Astrocyte of the cerebellum (primary cell): Measurements from ENCODE around the gene LGR4.
A peak's percentile ranks its signal among the peaks of the same experiment; 100 is the strongest.

Source experiments
- DNase-seq: peaks from one replicate; pipeline ENCODE4 v3.0.0-alpha.2; 2011; ENCODE audit warnings: low read depth
- H3K4me3 ChIP-seq: 2 replicates; pipeline ENCODE4 v1.5.1; 2011; ENCODE audit warnings: mild to moderate bottlenecking, low read depth, low read length, moderate library complexity
- in situ Hi-C: cut with HindIII; loops from 2 replicates; pipeline ENCODE4 v1.10.0; 2017; ENCODE audit warnings: low sequenced_read_pairs
- TF ChIP-seq, protein P1 (sequence below): IDR thresholded peaks from 2 replicates; pipeline ENCODE4 v1.5.1; 2012; ENCODE audit warnings: low read length, low read depth, moderate library complexity, mild to moderate bottlenecking; ENCODE audit errors: missing control alignments

LGR4 gene

GRCh38 chr11:27370374-27370773 lies 102.2 kb downstream of the LGR4 start:
- TF ChIP-seq, protein P1, sequence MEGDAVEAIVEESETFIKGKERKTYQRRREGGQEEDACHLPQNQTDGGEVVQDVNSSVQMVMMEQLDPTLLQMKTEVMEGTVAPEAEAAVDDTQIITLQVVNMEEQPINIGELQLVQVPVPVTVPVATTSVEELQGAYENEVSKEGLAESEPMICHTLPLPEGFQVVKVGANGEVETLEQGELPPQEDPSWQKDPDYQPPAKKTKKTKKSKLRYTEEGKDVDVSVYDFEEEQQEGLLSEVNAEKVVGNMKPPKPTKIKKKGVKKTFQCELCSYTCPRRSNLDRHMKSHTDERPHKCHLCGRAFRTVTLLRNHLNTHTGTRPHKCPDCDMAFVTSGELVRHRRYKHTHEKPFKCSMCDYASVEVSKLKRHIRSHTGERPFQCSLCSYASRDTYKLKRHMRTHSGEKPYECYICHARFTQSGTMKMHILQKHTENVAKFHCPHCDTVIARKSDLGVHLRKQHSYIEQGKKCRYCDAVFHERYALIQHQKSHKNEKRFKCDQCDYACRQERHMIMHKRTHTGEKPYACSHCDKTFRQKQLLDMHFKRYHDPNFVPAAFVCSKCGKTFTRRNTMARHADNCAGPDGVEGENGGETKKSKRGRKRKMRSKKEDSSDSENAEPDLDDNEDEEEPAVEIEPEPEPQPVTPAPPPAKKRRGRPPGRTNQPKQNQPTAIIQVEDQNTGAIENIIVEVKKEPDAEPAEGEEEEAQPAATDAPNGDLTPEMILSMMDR, result no peak
- H3K4me3 ChIP-seq, result no peak overlapping the region
- in situ Hi-C loops, result no loop called here
- no peak for DNase-seq

DNA sequence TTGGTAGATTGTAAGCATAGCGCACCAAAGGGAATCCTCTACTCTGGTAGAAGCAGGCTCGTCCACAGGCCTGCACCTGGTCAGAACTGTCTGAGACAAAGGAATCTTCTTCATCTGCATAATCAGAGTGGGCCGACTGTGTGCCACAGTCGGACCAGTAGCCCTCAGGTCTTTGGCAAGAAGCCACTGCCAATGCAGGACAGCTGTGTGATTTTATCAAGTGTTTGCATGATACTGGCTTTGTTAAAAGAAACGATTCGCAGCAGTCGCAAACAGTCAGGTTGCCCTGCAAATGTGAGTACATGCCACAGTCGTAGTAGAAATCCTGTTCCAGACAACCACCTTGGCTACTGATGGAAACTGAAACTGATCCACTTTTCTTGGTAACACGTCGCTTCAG lies 104.7 kb downstream of the LGR4 start:
- H3K4me3 ChIP-seq, result no peak overlapping the region
- no peak for DNase-seq
- in situ Hi-C loops, result no loop called here
- TF ChIP-seq, protein P1, result no peak

DNA sequence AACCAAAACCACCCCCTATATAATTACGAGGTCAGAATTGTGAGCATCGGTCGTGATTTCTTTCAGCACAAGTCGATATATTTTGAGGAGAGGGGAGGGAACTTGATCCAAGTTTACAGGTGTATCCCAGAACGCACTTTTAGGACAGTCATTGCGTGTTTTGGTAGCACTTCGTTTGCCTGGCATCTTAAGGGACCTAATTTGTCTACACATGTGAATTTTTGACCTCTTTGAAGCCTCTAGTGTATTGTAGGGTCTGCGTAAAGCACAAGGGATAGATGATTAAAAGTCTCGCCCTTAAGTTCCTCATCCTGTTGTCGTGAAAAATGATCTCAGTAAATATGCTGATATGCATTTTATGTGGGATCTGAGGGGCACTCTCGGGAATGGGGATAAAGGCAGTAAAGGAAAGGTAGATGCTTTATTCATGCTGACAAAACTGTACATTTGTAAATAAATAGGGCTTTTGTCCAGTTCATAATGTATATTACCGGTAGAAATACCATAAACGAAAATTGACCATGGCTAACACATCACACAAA lies 108.9 kb downstream of the LGR4 start:
- in situ Hi-C loops, result no loop called here
- no peak for DNase-seq
- peak overlapping the region; percentile 69 for H3K4me3 ChIP-seq
- TF ChIP-seq, protein P1, result no peak

- peak within 1 kb of the TSS; percentile 69 for H3K4me3 ChIP-seq
- in situ Hi-C loops, result no loop called here
- TF ChIP-seq, protein P1, result no peak
- DNase-seq, result peak; percentile 72
Observed at GRCh38 chr11:27362749-27363575, 109.6 kb downstream of the LGR4 start, which contains the start of gene CCDC34. Gene CCDC34, minus strand, starts transcription at chr11:27363215. Its CDS starts 21 bp downstream, at chr11:27363194.

- TF ChIP-seq, protein P1, result no peak
- peak overlapping the region; percentile 69 for H3K4me3 ChIP-seq
Observed at GRCh38 chr11:27361649-27362431, 110.8 kb downstream of the LGR4 start.

DNA sequence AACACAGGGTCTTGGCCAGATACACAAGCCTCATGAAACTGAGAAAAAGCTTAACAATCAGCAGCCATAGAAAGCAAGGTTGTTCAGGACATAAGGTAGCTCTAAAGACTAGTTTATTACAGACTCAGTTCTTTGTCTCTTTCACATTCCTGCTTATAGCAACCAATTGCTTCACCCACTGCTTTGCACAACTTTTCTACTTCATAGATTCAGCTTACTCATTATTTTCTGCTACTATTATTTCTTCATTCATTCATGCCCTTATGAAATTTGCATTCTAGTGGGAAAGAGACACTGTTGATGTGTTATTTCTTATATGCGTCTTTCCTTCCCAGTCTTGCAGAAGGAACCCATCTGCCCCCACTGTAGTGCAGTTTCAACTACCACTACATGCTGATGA lies 114.3 kb downstream of the LGR4 start:
- TF ChIP-seq, protein P1, result no peak
- in situ Hi-C loops, result no loop called here
- no peak overlapping the region for H3K4me3 ChIP-seq
- DNase-seq, result no peak

More at GRCh38 chr11:27361649-27362431, 110.8 kb downstream of the LGR4 start:
- in situ Hi-C loops, result no loop called here
- no peak for DNase-seq
